ENCODE results near the gene PAX5. TPM values are rescaled to one million over a fixed set of nuclear protein-coding genes. Genes with fewer than 3 reads are reported as not detected.

Gene PAX5
- total and polyA plus RNA-seq, 4 donors, result 0.08 to 2.3 (median 0.40) TPM

- Histone ChIP-seq H3K9me3 (ENCODE audit: control insufficient read depth in 4 of 4, insufficient read depth in 3 of 4, low read length in 3 of 4) (peaks cover 0 to 8% (median 0%) of the 10 kb centered on the region in 4 donors), H3K9ac (ENCODE audit: insufficient read depth in 1 of 2, low read length in 2 of 2) (no peak overlapping the region), H3K27me3 (ENCODE audit: control insufficient read depth in 3 of 3, insufficient read depth in 3 of 3, low read length in 2 of 3) (peaks cover 0 to 23% (median 8%) of the 10 kb centered on the region in 3 donors), H3K4me3 (no peak overlapping the region), H3K27ac (ENCODE audit: low read depth in 1 of 2, low read length in 1 of 2) (no peak overlapping the region), H3K36me3 (ENCODE audit: control insufficient read depth in 4 of 4, insufficient read depth in 4 of 4, low read length in 4 of 4) (no peaks in the 10 kb centered on the region), H3K4me1 (ENCODE audit: control insufficient read depth in 5 of 5, insufficient read depth in 5 of 5, low read length in 5 of 5) (peaks cover 0 to 5% (median 0%) of the 10 kb centered on the region in 5 donors)
- no peak for DNase-seq
- TF ChIP-seq CTCF (IDR thresholded peaks at IDR 0.05; ENCODE audit: control extremely low read depth, extremely low read depth), result no peak
- ATAC-seq (ENCODE audit: insufficient read depth, low FRiP score), result no peak
- 51 to 76% methylated on average over 15 of the region's 15 CpGs for WGBS, 2 donors
Observed at GRCh38 chr9:36802201-36802920, 231.7 kb downstream of the PAX5 start.

GRCh38 chr9:36800455-36800854 is 233.6 kb downstream of the PAX5 start:
- 78 to 87% methylated on average over 3 of the region's 3 CpGs for WGBS, 2 donors
- no peak overlapping the region for H3K4me3 ChIP-seq
- no peaks in the 10 kb centered on the region for H3K36me3 ChIP-seq (ENCODE audit: control insufficient read depth in 4 of 4, insufficient read depth in 4 of 4, low read length in 4 of 4)
- ATAC-seq (ENCODE audit: insufficient read depth, low FRiP score), result no peak
- H3K9ac ChIP-seq (ENCODE audit: insufficient read depth in 1 of 2, low read length in 2 of 2), result no peak overlapping the region
- no peak for TF ChIP-seq CTCF (IDR thresholded peaks at IDR 0.05; ENCODE audit: control extremely low read depth, extremely low read depth)
- DNase-seq, result no peak
- H3K4me1 ChIP-seq (ENCODE audit: control insufficient read depth in 5 of 5, insufficient read depth in 5 of 5, low read length in 5 of 5), result peaks cover 0 to 5% (median 0%) of the 10 kb centered on the region in 5 donors
- no peak overlapping the region for H3K27ac ChIP-seq (ENCODE audit: low read depth in 1 of 2, low read length in 1 of 2)
- H3K9me3 ChIP-seq (ENCODE audit: control insufficient read depth in 4 of 4, insufficient read depth in 3 of 4, low read length in 3 of 4), result peaks cover 0 to 12% (median 0%) of the 10 kb centered on the region in 4 donors
- peaks cover 0 to 21% (median 8%) of the 10 kb centered on the region in 3 donors for H3K27me3 ChIP-seq (ENCODE audit: control insufficient read depth in 3 of 3, insufficient read depth in 3 of 3, low read length in 2 of 3)

GRCh38 chr9:36798350-36799065 is 235.6 kb downstream of the PAX5 start:
- no peak overlapping the region for H3K27ac ChIP-seq (ENCODE audit: low read depth in 1 of 2, low read length in 1 of 2)
- ATAC-seq (ENCODE audit: insufficient read depth, low FRiP score) (no peak), DNase-seq (no peak)
- peaks cover 0 to 16% (median under 1%) of the 10 kb centered on the region in 4 donors for H3K9me3 ChIP-seq (ENCODE audit: control insufficient read depth in 4 of 4, insufficient read depth in 3 of 4, low read length in 3 of 4)
- 62 to 63% methylated on average over 6 of the region's 6 CpGs for WGBS, 2 donors
- H3K4me3 ChIP-seq, result no peak overlapping the region
- peaks cover 0 to 5% (median 0%) of the 10 kb centered on the region in 5 donors for H3K4me1 ChIP-seq (ENCODE audit: control insufficient read depth in 5 of 5, insufficient read depth in 5 of 5, low read length in 5 of 5)
- H3K27me3 ChIP-seq (ENCODE audit: control insufficient read depth in 3 of 3, insufficient read depth in 3 of 3, low read length in 2 of 3), result peaks cover 0 to 12% (median 7%) of the 10 kb centered on the region in 3 donors
- H3K36me3 ChIP-seq (ENCODE audit: control insufficient read depth in 4 of 4, insufficient read depth in 4 of 4, low read length in 4 of 4), result no peaks in the 10 kb centered on the region
- H3K9ac ChIP-seq (ENCODE audit: insufficient read depth in 1 of 2, low read length in 2 of 2), result no peak overlapping the region
- no peak for TF ChIP-seq CTCF (IDR thresholded peaks at IDR 0.05; ENCODE audit: control extremely low read depth, extremely low read depth)
